ENCODE data around the gene HIPK2.

DNA sequence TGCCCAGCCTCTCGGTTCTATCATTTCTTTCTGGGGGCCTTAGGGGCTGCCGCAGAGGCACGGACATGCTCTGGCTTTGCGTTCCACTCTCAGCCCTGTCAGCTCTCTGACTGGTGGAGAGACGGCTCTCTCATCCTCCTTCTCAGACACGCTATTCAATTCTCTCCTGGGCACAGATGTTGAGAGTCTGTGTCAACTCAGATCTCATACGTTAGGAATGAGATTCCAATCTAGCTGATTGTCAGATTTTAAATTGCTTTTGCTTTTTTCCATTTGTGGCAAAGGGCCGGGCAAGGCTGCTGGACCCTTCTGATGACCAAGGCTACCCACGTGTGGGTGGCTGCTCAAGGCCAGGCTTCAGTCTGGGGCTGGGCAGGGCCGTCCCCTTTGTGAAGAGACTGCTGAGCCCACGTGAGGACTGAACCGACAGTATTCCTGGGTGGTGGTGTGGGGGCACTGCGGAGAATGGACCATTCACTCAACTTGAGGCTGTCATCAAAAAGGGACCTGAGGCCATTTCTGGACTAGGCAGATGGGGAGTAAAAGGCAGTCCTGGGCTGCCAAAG lies 182.8 kb downstream of the HIPK2 start:
- TF ChIP-seq, protein P1, sequence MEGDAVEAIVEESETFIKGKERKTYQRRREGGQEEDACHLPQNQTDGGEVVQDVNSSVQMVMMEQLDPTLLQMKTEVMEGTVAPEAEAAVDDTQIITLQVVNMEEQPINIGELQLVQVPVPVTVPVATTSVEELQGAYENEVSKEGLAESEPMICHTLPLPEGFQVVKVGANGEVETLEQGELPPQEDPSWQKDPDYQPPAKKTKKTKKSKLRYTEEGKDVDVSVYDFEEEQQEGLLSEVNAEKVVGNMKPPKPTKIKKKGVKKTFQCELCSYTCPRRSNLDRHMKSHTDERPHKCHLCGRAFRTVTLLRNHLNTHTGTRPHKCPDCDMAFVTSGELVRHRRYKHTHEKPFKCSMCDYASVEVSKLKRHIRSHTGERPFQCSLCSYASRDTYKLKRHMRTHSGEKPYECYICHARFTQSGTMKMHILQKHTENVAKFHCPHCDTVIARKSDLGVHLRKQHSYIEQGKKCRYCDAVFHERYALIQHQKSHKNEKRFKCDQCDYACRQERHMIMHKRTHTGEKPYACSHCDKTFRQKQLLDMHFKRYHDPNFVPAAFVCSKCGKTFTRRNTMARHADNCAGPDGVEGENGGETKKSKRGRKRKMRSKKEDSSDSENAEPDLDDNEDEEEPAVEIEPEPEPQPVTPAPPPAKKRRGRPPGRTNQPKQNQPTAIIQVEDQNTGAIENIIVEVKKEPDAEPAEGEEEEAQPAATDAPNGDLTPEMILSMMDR (IDR thresholded peaks at IDR 0.05): no peak
- no peak for TF ChIP-seq POLR2A (IDR thresholded peaks at IDR 0.05; ENCODE audit: low read length)
- no peak for TF ChIP-seq TP53 (CRISPR knock-in tag; IDR thresholded peaks at IDR 0.05)

Data from A549 (cell line).